Amygdala (tissue), 56 donors: ENCODE measurements around the gene TTI1.

ENCODE experiments used
- DNase-seq, 56 donors: peaks; one replicate each; lab custom pipeline; 2025; lab: John Stamatoyannopoulos, UW

The TTI1 gene

GRCh38 chr20:37941992-37942391 is 91.3 kb downstream of the TTI1 start:
- no peak for DNase-seq

DNA sequence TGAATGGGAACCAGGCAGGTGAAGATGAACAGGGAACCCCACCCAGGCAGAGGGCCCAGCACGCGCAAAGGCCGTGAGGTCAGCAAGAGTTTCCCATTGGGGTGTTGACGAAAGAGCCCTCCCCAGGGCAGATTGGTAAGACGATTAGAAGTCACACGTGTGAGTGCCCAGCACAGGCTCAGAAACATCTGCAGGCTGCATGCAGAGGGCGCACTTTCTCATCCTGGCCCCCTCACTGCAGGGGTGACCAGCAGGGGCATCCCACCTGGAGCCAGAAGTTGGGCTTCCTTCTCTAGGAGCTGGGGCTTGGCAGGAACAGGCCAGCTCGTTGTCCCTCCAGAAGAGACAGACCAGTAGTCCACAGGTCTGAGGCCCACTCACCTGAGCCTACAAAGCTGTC is 91.9 kb downstream of the TTI1 start:
- DNase-seq: no peak

DNA sequence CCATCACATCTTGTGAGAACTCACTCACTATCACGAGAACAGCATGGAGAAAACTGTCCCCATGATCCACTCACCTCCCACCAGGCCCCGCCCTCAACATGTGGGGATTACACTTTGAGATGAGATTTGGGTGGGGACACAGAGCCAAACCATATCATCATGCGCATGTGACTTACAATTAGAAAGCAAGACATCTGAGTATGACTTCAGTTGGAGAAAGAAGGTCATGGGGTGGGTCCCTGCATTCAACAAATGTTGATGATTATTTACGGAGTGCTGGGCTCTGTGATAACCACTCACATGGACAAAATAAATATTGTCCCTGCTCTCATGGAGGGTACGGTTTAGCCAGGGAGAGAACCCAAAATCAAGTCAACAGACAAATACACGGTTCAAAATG is 92.4 kb downstream of the TTI1 start:
- DNase-seq: no peak

DNA sequence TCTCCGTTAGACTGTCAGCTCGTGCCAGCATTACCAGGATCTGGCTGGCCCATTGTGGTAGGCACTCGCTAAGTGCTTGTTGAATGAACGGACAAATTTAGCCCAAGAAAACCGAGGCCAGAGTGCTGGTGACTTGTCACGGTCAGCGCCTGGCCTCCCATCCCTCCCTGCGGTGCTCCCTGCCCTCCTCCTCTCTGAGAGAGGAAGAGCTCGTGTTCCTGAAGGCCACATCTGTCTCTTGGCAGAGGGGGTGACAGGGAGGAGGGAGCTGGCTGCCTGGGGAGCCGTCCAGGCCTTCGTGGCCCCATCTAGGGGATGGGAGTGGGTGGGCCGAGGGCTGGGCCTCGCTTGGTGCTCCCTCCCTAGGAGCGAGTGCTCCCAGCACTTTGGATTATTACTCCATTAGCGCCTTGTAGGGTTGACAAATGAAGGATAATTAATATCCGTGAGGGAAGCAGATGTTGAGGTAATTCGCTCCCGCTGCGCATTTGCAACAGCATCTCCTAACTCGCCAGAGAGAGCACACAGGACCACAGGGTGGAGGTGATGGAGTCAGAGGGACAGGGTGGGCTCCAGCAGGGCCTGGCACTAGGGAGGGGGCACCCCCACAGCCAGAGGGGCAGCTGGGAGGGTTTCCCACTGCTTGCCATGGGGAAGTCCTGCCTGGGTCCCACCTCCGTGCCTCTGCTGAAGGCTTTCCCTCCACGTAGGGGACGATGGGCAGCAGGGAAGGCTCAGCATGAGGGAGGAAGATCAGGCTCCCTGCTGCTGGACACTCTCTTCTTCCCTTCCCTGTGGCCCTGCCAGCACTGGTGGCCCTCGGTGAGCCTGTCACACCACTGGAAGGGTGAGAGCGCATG is 93.3 kb downstream of the TTI1 start:
- DNase-seq: no peak

DNA sequence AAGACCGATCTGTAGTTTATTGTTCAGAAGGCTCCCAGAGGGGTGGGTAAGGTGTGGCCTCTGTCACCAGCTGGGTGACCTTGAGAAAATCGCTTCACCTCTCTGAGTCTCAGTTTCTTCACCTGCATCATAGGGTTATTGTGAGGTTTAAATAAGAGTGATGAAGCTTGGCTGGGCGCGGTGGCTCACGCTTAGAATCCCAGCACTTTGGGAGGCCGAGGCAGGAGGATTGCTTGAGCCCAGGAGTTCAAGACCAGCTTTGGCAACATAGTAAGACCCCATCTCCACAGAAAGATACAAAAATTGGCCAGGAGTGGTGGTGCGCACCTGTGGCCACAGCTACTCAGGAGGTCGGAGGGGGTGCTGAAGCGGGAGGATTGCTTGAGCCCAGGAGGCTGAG is 94.3 kb downstream of the TTI1 start:
- no peak for DNase-seq

- no peak for DNase-seq
Observed at GRCh38 chr20:37938181-37938750, 95.0 kb downstream of the TTI1 start.

GRCh38 chr20:37937686-37938085 is 95.6 kb downstream of the TTI1 start:
- no peak for DNase-seq

DNA sequence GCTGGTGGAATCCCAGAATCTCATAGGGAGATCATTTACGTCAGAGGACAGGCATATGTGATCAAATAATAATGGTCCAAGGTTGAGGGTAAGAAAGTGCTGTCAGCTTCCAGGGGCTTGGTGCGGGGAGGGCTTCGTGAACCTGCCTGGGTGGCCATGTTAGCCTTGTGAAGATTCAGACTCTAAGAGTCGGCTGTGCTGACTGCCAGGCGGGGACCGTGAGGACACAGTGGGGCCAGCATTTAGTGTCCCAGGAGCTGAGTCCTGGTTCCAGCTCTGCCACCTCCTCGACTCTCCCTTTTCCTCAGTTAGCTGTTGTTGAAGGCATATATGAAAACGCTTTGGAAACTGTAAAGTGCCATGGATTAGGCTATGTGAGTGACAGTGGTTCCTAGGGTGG is 96.8 kb downstream of the TTI1 start:
- DNase-seq: no peak

GRCh38 chr20:37936041-37936440 is 97.2 kb downstream of the TTI1 start:
- DNase-seq: no peak

- no peak for DNase-seq
Observed at GRCh38 chr20:37935435-37935834, 97.8 kb downstream of the TTI1 start.

GRCh38 chr20:37934634-37935375 is 98.5 kb downstream of the TTI1 start:
- no peak for DNase-seq

DNA sequence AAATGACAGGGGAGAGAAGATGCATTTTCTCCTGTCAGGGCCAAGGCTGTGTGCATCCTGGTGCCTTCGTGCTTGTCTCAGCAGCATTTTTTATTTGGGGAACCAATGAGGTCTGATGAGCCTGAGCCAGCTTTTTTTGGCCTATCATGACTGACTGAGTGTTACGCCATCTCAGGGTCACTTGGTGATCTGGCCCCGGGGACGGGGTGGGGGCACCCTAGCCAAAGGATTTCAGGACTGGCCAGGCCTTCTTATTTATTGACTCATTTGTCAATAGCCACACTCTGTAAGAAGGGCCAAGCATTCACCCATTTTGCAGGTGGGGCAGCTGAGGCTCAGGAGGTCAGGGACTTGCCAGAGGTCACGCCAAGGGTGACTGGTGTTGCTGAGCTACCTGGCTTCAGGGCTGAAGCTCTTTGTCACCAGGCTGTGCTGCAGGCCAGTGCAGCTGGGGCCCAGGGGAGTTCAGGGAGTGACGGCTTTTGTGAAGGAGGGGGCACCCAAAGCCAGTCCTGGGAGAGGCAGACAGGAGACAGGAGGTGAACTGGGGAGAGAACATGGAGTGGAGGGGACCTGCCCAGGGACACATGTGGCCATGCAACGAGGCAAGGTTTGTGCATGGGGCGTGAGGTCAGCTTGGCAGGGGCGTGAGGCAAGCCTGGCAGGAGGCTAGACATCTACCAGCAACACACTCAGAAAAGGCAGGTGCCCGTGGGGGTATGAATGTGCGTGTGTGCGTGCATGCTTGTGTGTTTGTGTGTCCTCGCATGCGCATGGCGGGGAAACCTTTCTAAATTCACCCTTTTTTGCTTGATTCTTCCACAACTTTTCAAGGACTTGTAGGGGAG is 99.2 kb downstream of the TTI1 start:
- DNase-seq: no peak
